Colon (tissue), 2 donors: ENCODE results near the gene FRY.

Source experiments
- FAIRE-seq: peaks from 2 replicates; lab custom pipeline; 2012; peaks lifted over from hg19 to GRCh38; lab: Jason Lieb, UNC
- donor health status: control.
- donor health status: control.

The FRY gene

DNA sequence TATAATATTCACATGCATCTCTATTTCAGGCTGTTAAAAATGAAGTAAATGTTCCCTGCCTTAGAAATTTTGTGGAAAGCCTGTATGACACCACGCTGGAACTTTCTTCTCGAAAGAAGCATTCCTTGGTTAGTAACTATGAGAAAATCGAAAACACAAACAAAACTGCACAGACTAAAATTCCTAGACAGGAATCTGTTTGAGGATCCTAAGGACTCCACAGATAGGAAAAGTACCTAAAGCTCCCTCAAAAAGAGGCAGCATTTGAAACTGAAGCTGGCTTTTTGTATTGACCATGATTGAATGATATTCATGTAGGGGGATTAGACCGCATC, 103.4 kb downstream of the FRY start:
- no peak for FAIRE-seq

DNA sequence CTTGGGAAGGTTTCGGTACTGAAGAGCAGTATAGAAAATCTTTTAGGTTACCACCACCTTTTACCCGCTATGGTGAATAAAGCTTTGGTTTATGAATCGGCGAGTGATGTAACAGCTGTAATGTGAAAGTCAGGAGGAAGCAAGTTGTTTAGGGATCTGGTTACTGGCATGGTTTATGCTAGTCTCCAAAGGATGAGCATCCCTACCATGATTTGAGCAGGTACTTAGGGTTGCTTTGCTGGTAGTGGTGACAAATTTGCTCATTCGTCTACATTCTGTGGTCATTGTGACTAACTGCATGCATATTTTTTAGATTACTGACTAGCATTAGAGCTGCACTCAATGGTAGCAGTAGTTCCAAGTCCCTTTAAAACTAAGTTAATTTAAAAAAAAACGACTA, 104.1 kb downstream of the FRY start:
- no peak for FAIRE-seq

DNA sequence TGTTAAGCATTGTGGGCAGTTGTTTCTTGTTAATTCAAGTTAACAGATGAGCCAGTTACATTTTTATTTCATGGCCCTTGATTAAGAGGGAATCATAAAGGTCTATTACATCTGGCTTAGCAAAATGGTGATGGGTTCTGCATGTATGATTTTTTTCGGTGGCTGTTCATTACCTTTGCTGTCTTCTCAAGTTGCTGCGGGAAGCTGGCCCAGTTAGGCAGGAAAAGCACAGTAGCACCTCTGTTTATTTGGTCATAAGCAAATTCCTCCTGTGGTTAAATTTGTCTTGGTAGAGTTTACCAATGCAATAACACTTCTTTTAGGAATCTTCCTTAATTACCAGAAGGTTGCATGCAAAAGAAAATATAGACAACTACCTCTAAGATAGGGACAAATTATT, 104.5 kb downstream of the FRY start:
- no peak for FAIRE-seq

DNA sequence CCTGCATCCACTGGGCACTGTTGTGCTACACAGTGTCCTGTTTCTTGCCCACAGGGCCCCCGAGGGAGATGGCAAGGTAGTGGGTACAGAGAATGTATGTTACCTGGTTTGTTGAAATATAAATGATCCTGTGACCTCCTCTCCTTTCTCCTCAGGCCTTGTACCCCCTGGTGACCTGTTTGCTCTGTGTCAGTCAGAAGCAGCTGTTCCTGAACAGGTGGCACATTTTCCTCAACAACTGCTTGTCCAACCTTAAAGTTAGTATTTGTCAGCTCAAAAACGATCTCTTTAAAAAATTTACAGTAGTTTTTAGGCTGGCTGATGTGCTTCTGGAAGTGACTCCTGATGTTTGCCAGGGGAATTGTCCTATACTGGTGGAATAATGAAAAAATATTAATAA, 105.1 kb downstream of the FRY start:
- no peak for FAIRE-seq

DNA sequence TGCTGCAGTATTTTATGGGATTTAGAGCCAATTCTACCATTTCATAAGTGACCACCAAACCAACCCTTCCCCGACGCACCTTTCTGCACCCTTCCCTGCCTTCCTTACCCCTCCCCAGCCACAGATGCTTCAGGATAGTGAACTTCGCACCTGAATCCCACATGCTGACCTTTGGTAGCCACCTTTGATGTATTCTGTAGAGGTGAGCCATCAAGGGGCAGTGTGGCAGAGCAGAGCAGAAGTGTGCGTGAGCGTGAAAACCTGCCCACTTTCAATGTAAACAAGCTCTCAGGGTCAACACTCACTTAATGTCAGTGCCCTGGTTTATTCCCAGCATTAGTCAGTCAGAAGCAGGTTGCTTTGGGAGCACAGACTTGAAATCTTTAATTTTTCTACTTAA, 107.7 kb downstream of the FRY start:
- no peak for FAIRE-seq

DNA sequence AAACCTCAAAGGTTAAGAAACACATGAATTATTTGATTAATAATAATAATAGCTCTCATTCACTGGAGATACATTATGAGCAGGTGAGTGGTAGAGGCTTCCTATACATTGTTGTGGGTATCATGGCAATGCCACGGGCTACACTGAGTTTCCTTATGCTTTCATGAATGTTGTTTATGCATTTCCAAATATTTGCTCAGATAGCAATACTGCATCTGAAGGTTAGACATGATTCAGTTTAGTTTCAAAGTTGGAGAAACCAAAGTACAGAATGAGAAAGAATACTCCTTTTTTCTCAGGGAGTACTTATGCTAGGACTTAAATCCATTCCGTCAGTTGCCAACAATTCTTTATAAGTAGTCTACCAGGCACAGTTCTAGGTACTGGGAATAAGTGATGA, 108.5 kb downstream of the FRY start:
- FAIRE-seq = no peak

DNA sequence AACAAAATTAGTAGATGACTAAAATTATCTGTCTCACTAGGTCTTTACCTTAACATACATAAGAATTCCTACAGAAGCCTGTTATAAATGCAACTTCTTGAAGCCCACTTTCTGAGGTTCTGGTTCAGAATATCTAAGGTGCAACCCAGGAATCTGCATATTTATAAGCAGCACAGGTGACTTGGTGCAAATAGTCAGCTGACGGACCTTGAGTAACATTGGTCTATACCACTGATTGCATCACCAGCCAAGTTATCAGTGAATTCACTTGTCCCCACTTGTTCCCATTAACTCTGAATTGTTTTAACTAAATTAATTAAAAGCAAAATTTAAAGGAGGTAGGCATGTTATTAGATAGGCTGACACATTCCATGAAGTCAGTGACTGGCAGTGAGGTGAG, 109.9 kb downstream of the FRY start:
- FAIRE-seq = no peak

DNA sequence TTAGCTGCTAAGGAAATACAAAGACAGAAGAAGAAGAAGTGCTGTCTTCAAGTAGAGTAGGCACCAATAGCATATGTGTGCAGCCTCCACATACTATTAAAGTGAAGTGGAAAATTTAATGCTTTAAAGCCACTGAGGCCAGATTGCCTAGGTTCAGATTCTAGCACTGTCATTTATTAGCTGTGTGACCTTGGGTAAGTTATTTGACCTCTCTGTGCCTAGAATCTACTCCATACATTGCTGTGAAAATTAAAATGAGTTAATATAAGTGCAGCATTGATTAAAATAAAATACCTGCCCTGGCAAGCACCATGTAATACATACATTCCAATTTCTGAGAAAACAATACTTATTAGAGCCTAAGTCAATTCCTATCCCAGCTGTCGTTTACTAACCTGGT, 110.5 kb downstream of the FRY start:
- FAIRE-seq = no peak

DNA sequence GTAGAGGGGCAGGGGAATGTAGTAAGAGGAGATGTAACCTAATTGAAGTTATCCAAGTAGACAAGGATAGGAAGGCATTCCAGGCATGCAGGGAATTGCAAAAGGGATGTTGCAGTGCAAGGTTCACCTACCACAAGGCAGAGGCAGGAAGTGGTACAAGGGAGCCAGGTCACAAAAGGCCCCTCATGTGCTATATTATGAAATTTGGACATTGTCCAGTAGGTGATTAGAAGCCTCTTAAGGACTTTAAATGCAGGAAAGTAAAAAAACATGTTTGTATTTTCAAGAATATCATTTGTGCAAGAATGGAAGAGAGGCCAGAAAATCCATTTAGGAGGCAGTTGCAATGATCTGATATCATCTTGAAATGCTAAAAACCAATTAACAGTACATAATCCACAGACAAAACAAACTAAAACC, 111.4 kb downstream of the FRY start:
- FAIRE-seq = no peak

DNA sequence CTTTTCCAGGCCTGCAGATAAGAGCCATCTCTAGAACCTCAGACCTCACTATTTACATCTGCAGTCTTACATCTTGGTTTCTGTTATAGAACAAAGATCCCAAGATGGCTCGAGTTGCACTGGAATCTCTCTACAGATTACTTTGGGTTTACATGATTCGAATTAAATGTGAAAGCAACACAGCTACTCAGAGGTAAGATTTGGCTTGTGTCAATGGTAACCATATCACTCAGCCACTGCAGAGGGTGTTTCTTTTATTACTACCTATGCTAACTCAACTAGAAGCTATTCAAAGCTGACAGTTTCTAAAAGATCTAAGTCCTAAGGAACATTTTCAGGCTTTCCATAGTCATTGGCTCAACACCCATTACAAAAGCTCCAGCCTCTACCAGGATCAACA, 115.6 kb downstream of the FRY start:
- no peak for FAIRE-seq

DNA sequence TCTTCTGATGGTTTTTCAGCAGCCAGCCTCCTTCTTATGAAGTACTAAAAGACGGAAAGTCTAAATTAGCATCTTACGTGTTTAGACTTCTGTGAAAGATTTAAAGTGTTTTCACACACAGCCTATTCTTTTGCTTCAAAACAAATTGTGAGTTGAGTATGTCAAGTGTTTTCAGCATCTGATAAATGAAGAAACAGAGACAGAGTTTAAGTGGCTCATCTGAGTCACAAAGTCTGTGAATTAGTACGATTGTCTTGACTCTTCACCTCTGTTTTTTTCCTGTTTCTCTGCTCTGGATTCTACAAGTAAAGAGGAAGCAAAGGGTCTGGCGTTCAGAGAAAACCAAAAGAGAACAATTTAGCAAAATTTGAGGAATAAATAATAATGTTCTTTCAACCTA, 116.4 kb downstream of the FRY start:
- no peak for FAIRE-seq

DNA sequence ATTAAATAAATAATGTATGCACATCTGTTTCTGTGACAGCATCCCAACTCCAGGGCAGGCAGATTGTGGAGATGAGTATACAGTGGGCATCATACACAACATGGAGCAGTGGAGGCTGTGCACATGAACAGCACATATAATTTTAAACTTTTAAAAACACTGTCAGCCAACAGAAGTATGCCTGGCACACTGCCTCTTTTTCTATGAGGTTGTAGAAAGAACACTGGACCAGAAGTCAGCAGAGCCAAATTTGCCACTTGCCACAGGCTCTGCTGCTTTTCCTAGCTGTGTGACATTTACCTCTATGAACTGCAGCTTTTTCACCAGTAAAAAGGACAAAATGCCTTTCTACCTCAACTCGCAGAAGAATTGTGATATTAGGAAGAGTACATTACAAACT, 118.7 kb downstream of the FRY start:
- no peak for FAIRE-seq

DNA sequence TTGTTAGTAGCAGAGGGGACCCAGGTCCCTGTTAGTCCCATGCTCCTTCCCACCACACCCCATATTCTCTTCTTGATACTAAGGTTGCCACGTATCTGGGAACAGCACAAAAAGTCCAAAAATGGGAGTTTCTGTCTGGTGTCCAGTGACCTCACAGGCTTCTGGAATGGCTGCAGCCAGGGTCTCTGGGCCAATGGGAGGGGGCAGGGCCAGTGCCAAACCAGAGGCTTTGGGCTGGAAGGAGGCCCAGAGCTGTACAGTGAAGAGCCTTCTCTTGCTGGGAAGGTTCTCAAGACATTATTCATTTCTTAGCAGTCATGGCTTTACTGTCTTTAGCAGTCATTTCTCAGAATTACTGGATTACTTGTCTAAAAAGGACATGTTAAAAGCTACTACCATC, 119.2 kb downstream of the FRY start:
- no peak for FAIRE-seq

DNA sequence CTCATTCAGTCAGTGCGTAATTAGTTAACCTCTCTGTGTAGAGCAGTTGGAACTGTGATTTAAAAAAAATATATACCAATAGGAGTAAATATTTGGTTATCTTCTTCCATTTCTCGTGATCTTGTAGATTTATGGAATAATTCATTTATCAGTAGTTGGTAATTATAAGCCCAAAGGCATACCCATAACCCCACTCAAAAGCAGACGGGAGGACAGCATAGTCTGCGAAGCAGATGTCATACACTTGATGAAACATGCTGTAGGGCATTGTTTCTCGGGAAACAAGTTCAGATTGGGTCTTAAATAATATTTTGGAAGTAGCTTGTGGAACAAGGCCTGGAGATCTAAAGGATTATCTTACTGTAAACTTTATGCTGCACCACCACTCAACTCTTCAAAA, 119.7 kb downstream of the FRY start:
- no peak for FAIRE-seq

DNA sequence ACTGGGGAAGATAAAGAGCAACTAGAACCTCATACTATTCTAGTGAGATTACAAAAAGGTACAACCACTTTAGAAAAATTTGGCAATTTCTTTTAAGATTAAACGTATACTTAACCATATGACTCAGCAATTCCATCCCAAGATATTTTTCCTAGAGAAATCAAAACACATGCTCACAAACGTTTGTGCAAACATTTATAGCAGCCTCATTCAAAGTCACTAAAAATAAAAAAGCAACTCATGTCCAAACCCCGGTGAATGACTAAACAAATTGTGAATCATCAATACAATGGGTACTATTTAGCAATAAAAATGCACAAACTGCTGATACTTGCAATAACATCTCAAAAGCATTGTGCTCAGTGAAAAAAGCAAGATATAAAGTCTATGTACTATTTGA, 121.5 kb downstream of the FRY start:
- FAIRE-seq = no peak

DNA sequence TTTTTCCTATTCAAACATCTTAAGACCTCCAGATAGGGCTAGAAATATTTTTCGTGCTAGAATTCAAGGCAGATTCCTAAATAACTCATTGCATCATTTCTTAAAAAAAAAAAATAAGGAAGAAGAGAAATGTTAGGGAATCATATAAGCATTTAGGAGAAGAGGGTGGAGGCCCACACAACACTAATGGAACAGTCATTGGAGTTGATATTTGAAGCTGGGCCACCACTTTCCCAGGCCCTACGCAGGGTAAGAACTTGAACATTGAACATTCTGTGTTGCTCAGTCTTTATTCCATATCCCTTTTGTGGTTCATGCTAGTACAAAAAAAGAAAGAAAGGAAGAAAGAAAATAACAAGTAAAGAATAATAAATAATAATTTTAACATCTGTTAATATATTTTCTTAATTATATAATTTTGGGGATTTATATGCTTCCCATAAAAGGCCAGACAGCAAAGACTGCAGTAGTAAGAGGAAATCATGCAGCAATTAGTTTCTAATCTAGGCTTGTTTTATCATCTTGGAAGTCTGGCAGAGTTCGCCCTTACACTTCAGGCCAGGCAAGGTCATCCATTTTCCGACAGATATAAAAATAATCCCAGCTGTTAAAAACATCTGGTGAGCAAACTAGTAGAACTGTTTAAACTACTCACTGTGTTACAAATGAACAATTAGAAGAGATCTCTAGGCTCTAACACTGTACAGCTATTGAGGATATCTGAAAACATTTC, 127.7 kb downstream of the FRY start:
- no peak for FAIRE-seq

DNA sequence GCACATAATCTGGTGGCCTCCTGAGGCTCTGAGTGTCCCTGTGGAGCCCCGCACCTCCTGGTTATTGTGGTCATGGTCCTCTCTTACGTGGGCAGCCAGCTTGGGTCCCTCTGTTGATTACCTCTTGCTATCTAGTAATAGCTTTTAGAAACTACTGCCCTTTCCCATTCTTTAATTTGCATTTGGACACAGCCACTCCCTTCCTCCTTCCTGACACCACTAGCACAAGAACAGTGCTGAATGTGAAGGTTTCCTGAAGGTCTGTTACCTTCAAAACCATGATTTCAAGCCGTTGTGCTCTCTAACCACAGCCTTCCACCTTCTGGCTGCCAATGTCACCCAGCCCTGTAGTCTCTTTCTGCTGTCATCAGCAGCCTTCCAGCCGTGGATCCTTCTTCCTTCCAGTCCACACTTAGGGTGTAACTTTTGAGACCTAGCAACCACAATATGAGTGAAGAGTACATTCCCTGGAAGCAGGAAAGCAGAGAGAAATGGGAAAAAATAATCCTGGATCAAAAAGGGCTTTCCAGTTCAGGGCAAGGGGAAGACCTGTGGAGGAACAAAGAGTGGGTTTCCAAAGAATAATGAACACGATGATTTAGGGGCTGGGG, 130.9 kb downstream of the FRY start:
- no peak for FAIRE-seq

DNA sequence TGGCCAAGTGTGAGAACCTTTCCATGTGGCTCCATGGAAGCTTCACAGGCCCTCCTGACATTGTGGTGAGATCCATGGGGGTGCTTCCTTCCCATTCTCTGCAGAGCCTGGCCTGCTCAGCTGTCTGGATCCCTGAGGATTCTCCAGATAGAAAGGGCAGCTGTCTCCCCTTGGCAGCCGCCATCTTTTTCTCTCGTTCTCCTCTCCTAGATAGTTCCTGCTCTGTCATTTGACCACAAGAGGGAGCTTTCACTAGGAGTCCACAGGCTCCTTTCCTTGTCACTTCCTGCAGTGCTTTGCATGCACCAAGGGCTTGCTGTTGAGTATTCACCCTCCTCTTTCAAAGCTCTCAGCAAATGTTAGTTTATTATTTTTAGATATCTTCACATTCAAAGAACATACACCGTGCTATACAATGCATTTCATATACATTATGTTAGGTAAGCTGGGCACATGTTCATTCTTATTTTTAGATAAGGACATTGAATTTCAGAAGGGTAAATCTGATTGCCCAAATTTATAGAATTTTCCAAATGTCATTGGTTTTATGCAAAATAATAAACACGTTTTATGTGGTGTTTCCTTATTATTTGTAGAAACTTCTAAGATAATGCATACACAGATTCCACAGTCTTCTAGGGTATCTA, 133.2 kb downstream of the FRY start:
- no peak for FAIRE-seq

DNA sequence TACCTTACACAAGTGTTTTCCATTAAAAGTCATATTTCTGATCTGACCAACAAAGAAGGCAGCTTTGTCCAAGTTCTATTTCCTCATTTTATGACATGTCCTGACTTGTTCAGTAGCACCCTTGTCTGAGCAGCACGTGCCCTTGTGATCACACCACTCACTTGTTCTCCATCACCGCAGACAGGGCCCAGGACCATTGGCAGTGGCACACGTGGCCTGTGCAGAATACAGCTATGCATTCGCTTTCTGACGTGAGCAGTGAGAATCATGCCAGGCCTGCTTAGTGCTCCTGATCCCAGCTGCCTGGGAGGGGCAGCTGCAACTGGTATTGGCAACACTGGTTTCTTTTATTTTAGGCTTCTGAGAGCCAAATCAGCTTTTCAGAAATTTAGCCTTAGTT, 134.2 kb downstream of the FRY start:
- FAIRE-seq = no peak

DNA sequence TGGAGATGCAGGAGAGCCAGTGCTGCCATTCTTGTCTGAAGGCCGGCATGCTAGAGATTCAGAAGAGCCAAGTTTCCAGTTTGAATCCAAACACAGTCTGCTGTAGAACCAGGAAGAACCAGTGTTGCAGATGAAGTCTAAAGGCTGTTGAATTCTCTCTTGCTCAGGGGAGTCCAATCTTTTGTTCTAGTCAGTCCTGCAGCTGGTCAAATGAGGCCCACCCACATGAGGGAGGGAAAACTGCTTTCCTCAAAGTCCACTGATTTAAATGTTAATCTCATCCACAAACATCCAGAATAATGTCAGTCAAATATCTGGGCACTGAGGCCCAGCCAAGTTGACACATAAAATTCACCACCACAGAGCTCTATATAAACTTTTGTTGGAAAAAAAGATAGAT, 136.6 kb downstream of the FRY start:
- no peak for FAIRE-seq

DNA sequence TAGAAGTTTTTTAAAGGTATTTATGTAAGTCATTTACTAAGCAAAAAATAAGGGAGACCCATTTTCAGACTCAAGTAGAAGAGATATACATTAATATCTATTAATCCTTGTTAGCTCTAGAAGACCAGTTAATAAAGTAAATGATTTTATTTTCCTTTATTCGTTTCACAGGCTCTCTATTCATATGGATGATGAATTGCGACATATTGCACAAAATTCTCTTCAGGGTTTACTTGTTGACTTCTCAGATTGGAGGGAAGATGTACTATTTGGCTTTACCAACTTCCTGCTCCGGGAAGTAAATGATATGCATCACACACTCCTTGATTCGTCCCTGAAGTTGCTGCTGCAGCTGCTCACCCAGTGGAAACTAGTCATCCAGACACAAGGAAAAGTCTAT, 139.3 kb downstream of the FRY start:
- FAIRE-seq = no peak

DNA sequence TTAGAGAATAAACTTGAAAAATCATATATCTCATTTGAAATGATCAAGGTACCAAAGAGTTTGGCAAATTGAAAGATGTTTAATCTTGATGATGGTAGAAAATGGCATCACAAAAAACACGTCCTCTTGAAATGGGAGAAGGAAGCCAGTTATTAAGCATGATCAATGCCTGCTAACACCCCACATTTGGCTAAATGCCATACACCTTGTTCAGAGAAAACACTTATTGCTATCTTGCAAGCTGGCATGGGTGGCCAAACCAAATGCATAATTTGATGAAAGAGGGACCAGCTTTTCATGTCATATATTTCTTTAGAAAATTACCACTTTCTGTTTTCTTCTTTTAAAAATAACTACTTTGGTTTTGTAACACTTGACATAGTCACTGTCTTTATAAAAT, 142.3 kb downstream of the FRY start:
- no peak for FAIRE-seq

DNA sequence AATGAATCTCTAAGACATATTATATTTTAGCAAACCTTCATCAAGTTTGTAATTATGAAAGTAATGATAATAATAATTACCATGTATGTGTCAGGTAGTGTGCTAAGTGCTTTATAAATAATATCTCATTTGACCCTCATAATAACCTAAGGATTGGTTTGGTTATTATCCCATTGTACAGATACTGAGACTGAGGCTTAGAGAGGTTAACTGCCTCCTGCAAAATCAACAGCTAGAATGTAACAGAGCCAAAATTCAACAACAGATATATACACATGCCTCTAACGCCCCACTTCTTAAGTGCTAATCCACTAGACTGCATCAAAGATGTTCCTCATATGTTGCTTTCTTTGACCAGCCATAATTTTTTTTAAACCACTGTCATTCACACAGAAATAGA, 142.8 kb downstream of the FRY start:
- FAIRE-seq = no peak

DNA sequence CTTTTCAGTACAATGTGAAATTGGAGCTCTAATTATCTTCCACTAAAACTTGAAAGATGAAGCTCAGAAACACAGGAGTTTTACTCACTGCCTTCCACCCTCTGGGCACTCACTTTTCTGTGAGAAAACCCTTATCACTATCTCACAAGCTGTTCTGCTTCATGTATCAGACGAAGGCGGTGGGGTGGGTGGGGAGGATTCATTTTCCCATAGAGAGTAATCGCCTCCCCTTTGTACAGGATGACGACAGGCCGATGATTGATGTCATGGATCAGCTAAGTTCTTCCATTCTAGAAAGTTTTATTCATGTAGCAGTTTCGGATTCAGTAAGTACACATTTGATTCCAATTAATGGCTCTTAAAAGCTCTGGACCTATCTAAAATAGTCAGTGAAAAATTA, 143.7 kb downstream of the FRY start:
- FAIRE-seq = no peak
